Fibroblast of skin of right biceps (primary cell): Measurements from ENCODE around the gene YTHDF2.
A peak's percentile ranks its signal among the peaks of the same experiment; 100 is the strongest.
"Not testable (repeated sequence)": the region's sequence is repeated elsewhere in the genome, so short reads cannot be mapped to it uniquely, and the experiment has no call there.

Experiments
- DNase-seq: peaks from one replicate; pipeline ENCODE4 v3.0.0-alpha.2; 2013

YTHDF2 gene

DNA sequence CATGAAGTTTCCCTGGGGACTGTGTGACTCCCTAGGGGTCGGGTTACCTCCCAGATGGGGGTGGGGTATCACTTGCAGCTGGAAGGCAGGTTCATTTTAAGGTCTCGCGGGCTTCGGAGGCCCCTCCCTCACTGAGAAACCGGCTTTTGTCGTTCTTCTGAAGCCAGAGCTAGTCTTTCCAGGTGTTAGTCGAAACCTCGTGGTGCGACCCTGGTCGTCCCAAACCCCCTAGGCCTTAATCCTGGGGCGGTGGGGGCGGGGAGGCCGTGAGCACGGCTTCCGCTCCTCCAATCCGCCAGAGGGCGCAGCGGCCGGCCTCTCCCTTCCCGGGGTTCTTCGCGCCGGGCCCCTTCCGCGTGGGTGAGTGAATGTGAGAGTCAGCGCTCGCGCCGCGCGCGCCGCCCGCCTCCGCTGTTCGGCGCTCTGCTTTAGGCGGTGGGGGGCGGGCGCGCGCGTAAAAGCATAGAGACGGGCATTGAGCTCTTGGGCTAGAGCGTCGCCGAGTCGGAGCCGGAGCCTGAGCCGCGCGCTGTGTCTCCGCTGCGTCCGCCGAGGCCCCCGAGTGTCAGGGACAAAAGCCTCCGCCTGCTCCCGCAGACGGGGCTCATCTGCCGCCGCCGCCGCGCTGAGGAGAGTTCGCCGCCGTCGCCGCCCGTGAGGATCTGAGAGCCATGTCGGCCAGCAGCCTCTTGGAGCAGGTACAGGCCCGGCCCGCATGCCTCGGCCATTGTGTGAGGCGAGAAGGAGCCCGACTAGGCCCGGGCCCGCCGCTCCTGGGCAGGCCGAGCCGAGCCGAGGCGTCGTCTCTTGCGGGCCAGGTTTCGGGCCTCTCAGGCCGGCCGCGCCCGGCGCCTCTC is at the start of gene YTHDF2:
TSS of gene YTHDF2 (plus strand) at position 491 of the 857 bp plus-strand sequence. CDS start at position 672, 181 bp downstream.
- DNase-seq, result peak; percentile 98

GRCh38 chr1:28691627-28692026 is 45.1 kb upstream of the YTHDF2 start:
- not testable (repeated sequence) for DNase-seq

DNA sequence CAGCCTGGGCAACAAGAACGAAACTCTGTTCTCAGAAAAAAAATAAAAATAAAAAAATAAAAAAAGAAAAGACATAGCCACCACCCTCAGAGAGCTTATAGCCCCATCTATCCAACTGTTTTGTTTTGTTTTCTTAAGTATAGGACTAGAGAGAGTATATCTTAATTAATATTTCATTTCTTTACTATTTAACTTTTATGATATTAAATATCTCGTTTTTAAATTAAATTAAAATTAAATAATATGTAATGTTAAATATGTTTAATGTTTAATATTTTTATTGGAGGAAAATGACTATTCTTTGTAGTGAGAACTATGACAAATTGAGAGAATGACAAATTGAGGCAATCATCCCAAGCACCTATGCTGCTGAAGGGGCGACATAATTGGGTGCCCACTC is 33.1 kb upstream of the YTHDF2 start:
- no peak for DNase-seq

DNA sequence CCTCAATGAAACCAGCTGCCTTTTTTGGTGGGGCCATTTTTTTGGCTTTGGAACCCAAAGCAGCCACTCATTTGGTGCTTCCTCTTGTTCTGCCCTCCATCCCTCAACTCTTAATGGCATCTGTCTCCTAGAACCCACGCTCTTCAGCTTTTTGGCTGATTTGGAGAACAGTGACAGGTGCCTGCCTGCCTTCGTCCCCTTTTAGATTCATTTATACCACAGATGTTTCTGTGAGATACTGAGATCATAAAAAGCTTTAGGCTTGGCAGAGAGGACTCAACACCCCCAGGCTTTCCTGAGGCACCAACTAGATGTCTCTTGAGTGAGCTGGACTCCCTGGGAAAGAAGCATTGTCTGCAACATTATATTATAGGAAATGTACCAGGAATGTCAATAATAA is 20.4 kb upstream of the YTHDF2 start:
- no peak for DNase-seq

- DNase-seq, result no peak
Observed at GRCh38 chr1:28718166-28718565, 18.6 kb upstream of the YTHDF2 start.

DNA sequence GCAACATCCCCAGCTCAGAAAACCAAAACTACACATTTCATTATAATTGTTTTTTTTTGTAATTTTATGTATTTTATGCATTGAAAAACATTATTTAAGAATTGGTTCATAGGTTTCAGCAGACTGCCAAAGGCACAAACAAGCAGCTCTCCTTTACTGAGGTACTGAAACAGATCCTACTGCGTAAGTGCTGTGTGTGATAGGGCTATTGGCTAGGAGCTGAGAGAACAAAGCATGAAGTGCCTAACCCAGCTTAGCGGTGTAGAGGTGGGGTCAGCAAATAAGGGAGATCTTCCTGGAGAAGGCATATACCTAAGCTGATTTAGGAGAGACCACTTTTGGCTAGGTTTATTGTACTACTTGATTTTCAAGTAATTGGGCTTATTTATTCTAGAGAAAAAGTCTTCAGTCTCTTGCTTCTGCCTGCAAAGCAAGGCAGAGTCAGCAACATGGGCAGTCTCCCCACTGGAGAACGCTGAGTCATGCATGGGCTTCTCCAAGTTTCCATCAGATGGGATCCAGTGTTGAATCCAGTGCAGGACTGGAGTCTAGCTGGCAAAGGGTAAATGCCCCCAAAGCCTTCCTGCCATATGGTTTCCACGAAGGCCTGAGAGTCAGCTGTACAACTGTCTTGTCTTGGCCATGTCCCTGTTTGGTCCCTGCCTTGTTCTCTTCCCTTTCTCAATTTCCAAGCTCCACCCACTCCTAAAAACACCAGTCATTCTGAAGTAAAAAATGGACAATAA is 18.0 kb upstream of the YTHDF2 start:
- peak; percentile 40 for DNase-seq

- DNase-seq, result no peak
Observed at GRCh38 chr1:28719332-28719619, 17.5 kb upstream of the YTHDF2 start.

GRCh38 chr1:28720376-28720775 is 16.4 kb upstream of the YTHDF2 start:
- no peak for DNase-seq

DNA sequence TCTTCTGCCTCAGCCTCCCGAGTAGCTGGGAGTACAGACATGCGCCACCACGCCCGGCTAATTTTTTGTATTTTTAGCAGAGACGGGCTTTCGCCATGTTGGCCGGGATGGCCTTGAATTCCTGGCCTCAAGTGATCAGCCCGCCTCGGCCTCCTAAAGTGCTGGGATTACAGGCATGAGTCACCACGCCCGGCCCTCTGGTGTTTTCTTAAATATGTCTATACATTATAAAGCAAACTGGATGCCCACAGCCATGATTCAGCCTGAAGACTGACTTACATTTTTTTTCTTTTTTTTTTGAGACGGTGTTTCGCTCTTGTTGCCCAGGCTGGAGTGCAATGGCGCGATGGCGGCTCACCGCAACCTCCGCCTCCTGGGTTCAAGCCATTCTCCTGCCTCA is 14.8 kb upstream of the YTHDF2 start:
- peak; percentile 46 for DNase-seq

GRCh38 chr1:28725365-28725764 is 11.4 kb upstream of the YTHDF2 start:
- DNase-seq, result not testable (repeated sequence)

- DNase-seq, result peak; percentile 12
Observed at GRCh38 chr1:28735961-28736449, 735 bp upstream of the YTHDF2 start.

DNA sequence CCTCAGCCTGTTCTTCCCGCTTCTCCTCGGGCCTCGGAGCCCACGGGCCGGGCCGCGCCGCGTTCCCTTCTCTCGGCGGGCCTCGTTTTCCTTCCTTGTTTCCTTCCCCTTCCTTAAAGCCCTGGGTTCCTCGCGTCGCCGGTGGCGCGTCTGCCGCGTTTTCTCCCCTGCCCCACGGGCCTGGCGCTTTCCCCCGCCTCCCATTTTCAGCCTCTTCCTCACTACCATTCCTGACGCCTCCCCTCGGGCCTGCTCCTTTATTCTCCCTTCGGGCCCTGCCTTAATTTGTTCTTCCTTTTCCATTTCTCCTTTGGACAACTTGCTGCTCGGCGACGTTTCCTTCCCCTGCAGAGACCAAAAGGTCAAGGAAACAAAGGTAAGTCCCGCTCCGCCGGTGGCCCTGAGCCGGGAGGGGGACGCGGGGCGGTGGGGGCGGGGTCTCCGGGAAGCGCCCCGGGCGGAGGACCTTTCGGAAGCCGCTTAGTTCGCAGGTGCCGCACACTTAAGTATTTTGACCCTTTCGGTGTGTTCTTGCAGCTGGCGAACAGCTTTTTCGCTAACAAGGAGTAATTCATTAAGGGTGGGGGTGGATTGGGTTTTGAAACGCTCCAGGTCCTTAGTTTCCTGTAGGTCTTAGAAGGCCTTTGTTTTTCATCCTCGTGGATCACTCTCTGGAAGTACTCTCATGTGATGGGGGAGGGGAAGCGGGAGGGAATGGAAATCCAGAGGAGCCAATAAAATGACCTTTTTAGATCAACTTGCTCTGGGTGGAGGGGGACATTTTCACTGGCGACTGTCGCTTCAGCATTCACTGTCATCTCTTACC is 780 bp downstream of the YTHDF2 start:
- peak; percentile 51 for DNase-seq

DNA sequence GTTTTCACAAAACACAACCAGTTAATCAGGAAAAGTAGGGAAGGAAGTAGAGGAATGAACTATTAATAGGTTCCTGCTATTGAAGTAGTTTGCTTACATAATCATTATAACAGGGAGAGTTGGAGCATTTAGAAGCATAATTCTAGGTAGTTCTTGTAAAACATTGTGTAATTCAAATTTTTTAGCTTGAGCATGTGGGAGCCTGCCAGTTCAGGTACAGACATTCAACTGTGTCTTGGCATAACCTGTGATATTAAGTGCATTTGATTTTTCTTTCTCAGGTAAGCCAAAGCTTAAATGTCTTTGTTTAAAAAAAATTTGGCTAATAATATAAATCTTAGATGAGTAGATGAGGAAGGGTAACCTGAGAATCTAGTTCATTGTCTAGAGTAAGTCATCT is 3.4 kb downstream of the YTHDF2 start:
- DNase-seq, result no peak

- no peak for DNase-seq
Observed at GRCh38 chr1:28744184-28744583, 7.4 kb downstream of the YTHDF2 start.

GRCh38 chr1:28745653-28746173 is 9.0 kb downstream of the YTHDF2 start:
- DNase-seq, result no peak

GRCh38 chr1:28750330-28750729 is 13.6 kb downstream of the YTHDF2 start:
- DNase-seq, result no peak

DNA sequence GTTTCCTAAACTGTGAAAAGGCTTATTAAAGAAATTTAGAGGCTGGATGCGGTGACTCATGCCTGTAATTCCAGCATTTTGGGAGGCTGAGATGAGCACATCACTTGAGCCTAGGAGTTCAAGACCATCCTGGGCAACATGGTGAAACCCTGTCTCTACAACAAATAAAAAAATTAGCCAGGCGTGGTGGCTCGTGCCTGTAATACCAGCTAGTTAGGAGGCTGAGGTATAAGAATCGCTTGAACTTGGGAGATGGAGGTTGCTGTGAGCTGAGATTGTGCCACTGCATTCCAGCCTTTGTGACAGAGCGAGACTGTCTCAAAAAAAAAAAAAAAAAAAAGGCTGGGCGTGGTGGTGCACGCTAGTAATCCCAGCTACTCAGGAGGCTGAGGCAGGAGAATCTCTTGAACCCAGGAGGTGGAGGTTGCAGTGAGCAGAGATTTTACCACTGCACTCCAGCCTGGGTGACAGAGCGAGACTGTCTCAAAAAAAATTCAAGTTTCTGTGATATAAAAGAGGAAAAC is 14.1 kb downstream of the YTHDF2 start:
- DNase-seq, result peak; percentile 18

GRCh38 chr1:28751315-28752060 is 14.7 kb downstream of the YTHDF2 start:
- DNase-seq, result peak; percentile 71

- peak; percentile 32 for DNase-seq
Observed at GRCh38 chr1:28755701-28756100, 19.0 kb downstream of the YTHDF2 start.

- no peak for DNase-seq
Observed at GRCh38 chr1:28756846-28757245, 20.1 kb downstream of the YTHDF2 start.

GRCh38 chr1:28758420-28758819 is 21.7 kb downstream of the YTHDF2 start:
- no peak for DNase-seq

DNA sequence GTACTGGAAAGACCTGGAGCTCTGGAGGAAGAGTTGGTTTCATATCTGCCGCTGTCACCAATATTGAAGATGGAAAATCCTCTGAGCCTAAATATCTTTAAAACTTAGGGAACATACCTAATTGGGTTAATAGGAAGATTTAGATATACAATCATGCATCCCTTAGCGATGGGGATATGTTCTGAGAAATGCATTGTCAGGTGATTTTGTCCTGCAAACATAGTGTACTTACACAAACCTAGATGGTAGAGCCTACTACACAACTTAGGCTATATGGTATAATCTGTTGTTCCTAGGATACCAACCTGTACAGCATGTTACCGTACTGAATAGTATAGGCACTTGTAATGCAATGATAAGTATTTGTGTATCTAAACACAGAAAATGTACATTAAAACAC is 22.5 kb downstream of the YTHDF2 start:
- DNase-seq, result no peak
